GM19324 (cell line): Measurements from ENCODE around the gene CDC26.
"Not testable (repeated sequence)": the region's sequence is repeated elsewhere in the genome, so short reads cannot be mapped to it uniquely, and the experiment has no call there.

Experiments used
- ATAC-seq: cut with Tn5 transposase; IDR thresholded peaks from one replicate; pipeline ENCODE4 v1.9.1; 2021; ENCODE audit warnings: mild to moderate bottlenecking, moderate library complexity; ENCODE audit not compliant: unreplicated experiment, low FRiP score

The CDC26 gene

DNA sequence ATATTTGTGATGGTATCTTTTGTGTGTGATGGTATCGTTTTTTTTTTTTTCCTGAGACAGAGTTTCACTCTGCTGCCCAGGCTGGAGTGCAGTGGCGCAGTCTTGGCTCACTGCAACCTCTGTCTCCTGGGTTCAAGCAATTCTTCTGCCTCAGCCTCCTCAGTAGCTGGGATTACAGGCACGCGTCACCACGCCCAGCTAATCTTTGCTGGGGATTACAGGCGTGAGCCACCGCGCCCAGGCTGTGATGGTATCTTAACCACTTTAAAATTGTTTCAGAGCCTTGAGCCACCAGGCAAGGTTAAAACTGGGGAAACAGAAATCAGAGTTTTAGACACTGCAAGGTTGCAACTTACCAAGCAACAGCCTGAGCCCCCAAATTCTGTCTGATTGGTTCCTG, 20.9 kb upstream of the CDC26 start:
- not testable (repeated sequence) for ATAC-seq

DNA sequence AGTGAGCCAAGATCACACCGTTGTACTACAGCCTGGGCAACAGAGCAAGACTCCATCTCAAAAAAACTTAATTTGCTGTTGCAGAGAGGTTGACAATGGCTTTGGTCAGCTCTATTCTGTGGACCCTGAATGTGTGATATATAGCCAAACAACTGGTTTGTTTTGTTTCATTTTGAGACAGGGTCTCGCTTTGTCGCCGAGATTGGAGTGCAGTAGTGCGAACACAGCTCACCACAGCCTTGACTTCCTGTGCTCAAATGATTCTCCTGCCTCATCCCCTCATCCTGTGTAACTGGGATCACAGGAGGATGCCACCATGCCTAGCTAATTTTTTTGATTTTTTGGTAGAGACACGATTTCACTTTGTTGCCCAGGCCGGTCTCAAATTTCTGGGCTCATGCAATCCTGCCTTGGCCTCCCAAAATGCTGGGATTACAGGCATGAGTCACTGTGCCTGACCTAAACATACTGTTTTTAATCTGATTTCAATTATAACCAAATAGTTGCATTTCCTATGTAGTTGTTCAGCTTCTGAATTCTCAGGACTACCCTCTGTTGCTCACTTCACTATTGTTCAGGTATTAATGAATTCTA, 18.0 kb upstream of the CDC26 start:
- ATAC-seq, result no peak

DNA sequence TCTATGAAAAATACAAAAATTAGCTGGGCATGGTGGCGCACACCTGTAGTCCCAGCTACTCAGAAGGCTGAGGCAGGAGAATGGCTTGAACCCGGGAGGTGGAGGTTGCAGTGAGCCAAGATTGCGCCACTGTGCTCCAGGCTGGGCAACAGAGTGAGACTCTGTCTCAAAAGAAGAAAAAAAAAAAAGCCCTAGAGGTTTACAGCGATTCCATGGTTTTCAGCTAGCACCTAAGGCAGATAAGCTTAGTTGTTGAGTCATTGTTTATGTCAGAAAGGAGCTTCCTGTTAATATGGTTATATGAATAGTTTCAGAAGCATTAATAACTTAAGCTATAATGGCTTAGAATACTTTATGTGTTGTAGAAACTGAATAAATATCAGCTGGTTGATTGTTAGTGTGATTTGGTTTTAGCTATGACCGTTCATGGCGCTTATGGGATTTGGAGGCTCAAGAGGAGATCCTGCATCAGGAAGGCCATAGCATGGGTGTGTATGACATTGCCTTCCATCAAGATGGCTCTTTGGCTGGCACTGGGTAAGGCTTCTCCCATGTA, 14.8 kb upstream of the CDC26 start:
- ATAC-seq, result no peak

GRCh38 chr9:113289091-113289490, 13.7 kb upstream of the CDC26 start:
- no peak for ATAC-seq

GRCh38 chr9:113281356-113281755, 6.0 kb upstream of the CDC26 start:
- no peak for ATAC-seq

DNA sequence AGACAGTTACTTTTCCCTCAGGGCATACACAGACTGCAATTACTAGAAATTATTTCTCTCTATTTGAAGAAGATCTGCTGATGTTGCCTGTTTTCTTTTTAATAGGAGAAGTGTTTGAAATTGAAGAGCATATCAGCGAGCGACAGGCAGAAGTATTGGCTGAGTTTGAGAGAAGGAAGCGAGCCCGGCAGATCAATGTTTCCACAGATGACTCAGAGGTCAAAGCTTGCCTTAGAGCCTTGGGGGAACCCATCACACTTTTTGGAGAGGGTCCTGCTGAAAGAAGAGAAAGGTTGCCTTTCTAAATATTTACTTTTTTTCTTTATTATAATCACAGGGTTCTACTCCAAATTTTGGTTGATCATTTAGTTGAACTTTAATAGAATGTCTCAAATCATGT, 3.5 kb upstream of the CDC26 start:
- ATAC-seq, result no peak

- ATAC-seq, result no peak
Observed at GRCh38 chr9:113274474-113275156, 757 bp downstream of the CDC26 start.

GRCh38 chr9:113269871-113270270, 5.5 kb downstream of the CDC26 start:
- no peak for ATAC-seq

- no peak for ATAC-seq
Observed at GRCh38 chr9:113269355-113269754, 6.0 kb downstream of the CDC26 start.

DNA sequence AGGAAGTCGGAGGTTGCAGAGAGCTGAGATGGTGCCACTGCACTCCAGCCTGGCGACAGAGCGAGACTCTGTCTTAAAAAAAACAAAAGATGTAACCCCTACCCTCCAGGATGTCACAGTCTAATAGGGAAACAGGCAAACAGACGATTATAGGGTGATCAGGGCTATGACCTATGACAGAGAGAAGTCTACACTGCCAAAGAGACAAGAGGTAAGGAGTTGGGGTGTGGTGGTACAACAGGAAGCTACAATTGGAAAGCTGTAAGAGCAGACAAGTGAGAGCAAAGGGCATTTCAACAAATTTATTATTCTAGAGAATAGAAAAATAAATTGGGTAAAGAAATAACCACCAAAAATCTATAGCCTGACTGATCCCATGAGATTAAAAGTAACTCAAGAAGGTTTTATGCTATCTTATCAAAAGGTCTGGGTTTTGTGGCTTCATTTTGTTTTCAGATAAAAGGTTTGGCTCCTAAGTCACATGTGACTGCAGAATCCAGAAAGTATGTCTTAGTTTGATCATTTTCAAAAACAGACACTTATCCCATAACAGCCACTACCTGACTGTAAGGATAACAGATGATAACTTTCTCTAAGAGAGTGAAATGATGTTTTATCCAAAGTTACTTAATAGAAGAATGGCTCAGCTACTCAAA, 7.3 kb downstream of the CDC26 start:
- no peak for ATAC-seq

- ATAC-seq, result no peak
Observed at GRCh38 chr9:113266174-113266573, 9.2 kb downstream of the CDC26 start.

- no peak for ATAC-seq
Observed at GRCh38 chr9:113261917-113262671, 13.3 kb downstream of the CDC26 start.

DNA sequence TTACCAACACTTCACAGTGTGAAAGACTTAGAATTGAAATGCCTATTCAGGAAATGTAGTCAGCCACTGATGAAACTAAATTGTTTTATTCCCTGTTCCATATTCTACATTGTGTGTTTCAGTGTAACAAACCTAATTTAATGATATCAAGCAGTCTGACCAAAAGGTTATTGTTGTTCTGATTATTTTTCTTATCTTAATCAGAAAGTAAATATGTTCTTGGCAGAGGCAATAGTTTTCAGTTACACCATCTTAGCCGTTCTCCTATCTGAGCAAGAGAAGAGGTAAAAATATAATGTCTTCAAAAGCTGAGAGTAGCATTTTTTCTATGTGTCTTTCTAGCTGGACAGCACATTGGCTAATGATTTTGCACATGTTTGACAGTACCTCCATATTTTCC, 17.1 kb downstream of the CDC26 start:
- no peak for ATAC-seq

GRCh38 chr9:113257863-113258262, 17.5 kb downstream of the CDC26 start:
- no peak for ATAC-seq

DNA sequence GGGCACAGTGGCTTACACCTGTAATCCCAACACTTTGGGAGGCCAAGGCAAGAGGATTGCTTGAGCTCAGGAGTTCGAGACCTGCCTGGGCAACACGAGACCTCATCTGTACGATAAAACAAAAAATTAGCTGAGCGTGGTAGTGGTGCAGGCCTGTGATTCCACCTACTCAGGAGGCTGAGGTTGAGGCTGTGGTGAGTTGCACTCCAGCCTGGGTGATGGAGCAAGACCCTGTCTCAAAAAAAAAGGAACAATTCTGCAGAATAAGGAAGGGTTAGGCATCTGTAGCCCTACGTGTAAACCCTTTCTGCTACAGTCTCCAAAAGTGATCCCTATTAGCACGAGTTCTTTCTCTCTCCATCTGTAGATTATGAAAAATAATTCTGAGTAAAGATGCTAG, 19.9 kb downstream of the CDC26 start:
- ATAC-seq, result no peak

- ATAC-seq, result no peak
Observed at GRCh38 chr9:113254991-113255390, 20.4 kb downstream of the CDC26 start.

DNA sequence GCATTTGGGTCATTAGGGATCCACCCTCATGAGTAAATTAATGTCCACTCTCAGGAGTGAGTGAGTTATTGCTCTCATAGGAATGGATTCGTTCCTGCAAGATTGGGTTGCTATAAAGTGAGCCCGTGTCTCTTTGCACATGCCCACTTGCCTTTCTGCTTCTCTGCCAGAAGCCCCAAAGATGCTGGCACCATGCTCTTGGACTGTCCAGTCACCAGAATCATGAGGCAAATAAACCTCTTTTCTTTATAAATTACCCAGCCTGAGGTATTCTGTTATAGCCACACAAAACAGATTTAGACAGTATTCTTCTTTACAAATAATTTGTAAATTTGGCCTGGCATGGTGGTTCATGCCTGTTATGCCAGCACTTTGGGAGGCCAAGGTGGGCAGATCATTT, 24.6 kb downstream of the CDC26 start:
- ATAC-seq, result no peak

GRCh38 chr9:113249661-113250060, 25.7 kb downstream of the CDC26 start:
- ATAC-seq, result not testable (repeated sequence)

- no peak for ATAC-seq
Observed at GRCh38 chr9:113247640-113248039, 27.7 kb downstream of the CDC26 start.

GRCh38 chr9:113246928-113247327, 28.4 kb downstream of the CDC26 start:
- no peak for ATAC-seq

DNA sequence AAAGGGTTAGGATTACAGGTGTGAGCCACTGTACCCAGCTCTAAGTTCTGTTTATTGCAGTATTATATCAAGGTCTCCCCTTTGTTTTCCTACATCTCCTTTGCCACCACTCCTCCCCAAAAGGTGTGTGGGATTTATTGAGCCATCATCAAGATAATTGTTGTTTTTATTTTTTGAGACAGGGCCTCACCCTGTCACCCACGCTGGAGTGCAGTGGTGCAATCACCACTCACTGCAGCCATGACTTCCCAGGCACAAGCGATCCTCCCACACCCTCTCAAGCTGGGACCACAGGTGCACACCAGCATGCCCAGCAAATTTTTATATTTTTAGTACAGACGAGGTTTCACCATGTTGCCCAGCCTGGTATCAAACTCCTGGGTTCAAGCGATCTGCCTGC, 29.5 kb downstream of the CDC26 start:
- no peak for ATAC-seq
